ENCODE measurements around the gene PDE8A.

The PDE8A gene

DNA sequence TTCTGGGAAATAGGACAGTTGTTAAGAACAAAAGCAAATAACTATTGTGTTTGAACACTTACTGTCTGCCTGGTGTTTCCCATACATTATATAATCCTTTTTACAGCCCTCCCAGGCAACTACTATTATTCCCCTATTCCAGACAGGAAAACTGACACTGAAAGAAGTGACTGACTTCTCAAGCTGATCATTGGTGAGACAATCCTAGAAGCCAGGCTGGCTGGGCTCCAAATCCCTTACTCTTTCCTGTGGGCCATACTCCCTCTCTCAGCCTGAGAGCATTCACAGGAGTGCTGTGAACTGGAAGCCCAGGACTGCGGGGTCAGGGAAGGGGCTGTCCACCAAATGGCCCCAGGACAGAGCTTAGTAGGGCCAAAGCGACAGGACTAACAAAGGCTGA lies 39.2 kb upstream of the PDE8A start:
- Histone ChIP-seq H3K27me3 (replicated peaks; ENCODE audit: control insufficient read depth, insufficient read depth, low read length) (no peaks in the 10 kb centered on the region), H3K36me3 (ENCODE audit: control insufficient read depth, insufficient read depth, low read length) (no peaks in the 10 kb centered on the region), H3K4me3 (replicated peaks; ENCODE audit: low read depth, low read length) (no peak overlapping the region)
- TF ChIP-seq, protein P1, sequence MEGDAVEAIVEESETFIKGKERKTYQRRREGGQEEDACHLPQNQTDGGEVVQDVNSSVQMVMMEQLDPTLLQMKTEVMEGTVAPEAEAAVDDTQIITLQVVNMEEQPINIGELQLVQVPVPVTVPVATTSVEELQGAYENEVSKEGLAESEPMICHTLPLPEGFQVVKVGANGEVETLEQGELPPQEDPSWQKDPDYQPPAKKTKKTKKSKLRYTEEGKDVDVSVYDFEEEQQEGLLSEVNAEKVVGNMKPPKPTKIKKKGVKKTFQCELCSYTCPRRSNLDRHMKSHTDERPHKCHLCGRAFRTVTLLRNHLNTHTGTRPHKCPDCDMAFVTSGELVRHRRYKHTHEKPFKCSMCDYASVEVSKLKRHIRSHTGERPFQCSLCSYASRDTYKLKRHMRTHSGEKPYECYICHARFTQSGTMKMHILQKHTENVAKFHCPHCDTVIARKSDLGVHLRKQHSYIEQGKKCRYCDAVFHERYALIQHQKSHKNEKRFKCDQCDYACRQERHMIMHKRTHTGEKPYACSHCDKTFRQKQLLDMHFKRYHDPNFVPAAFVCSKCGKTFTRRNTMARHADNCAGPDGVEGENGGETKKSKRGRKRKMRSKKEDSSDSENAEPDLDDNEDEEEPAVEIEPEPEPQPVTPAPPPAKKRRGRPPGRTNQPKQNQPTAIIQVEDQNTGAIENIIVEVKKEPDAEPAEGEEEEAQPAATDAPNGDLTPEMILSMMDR (IDR thresholded peaks at IDR 0.05; ENCODE audit: insufficient read depth, low read length, poor library complexity, severe bottlenecking) = no peak
- no peak for DNase-seq (ENCODE audit: extremely low read depth, insufficient read length)

DNA sequence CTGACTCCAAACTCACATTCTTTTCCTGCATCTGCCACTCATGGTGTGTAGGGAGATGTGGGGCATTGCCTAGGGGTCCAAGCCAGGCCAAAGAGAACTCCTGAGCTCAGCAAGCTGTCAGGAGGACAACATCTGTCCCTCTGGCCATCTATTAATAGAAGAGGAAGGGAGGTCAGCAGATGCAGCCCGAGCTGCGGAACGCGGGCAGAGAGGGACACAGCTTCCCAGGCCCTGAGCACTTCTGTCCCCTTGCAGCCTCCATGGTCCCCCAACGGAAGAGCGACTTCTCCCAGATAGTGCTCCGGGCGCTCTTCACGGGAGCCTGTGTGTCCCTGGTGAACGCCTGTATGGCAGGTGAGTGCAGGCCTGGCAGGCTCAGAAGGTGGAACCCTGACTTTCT lies 37.3 kb upstream of the PDE8A start:
- H3K36me3 ChIP-seq (ENCODE audit: control insufficient read depth, insufficient read depth, low read length) = no peaks in the 10 kb centered on the region
- no peak for DNase-seq (ENCODE audit: extremely low read depth, insufficient read length)
- TF ChIP-seq, protein P1 (IDR thresholded peaks at IDR 0.05; ENCODE audit: insufficient read depth, low read length, poor library complexity, severe bottlenecking) = no peak
- no peak overlapping the region for H3K4me3 ChIP-seq (replicated peaks; ENCODE audit: low read depth, low read length)
- H3K27me3 ChIP-seq (replicated peaks; ENCODE audit: control insufficient read depth, insufficient read depth, low read length) = no peaks in the 10 kb centered on the region

DNA sequence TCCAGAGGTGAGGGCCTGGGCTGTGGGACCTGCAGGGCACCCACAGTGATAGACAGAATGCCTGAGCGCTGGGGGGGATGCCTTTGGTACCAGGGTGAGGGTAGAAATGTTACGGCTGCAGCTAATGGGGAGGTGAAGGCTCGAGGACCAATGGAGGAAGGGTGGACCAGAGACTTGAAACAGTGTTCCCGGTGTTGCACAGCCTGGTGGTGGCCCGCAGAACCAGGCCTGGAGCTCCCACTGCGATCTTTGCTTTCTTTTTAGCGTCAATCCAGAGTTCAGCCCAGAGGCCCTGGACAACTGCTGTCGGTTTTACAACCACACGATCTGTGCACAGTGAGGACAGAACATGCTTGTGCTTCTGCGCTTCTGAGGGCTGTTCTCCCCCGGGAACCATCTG lies 36.8 kb upstream of the PDE8A start:
- Histone ChIP-seq H3K36me3 (ENCODE audit: control insufficient read depth, insufficient read depth, low read length) (no peaks in the 10 kb centered on the region), H3K27me3 (replicated peaks; ENCODE audit: control insufficient read depth, insufficient read depth, low read length) (no peaks in the 10 kb centered on the region; the same call in 1 of the 2 replicates), H3K4me3 (replicated peaks; ENCODE audit: low read depth, low read length) (no peak overlapping the region)
- TF ChIP-seq, protein P1 (IDR thresholded peaks at IDR 0.05; ENCODE audit: insufficient read depth, low read length, poor library complexity, severe bottlenecking) = no peak
- no peak for DNase-seq (ENCODE audit: extremely low read depth, insufficient read length)

DNA sequence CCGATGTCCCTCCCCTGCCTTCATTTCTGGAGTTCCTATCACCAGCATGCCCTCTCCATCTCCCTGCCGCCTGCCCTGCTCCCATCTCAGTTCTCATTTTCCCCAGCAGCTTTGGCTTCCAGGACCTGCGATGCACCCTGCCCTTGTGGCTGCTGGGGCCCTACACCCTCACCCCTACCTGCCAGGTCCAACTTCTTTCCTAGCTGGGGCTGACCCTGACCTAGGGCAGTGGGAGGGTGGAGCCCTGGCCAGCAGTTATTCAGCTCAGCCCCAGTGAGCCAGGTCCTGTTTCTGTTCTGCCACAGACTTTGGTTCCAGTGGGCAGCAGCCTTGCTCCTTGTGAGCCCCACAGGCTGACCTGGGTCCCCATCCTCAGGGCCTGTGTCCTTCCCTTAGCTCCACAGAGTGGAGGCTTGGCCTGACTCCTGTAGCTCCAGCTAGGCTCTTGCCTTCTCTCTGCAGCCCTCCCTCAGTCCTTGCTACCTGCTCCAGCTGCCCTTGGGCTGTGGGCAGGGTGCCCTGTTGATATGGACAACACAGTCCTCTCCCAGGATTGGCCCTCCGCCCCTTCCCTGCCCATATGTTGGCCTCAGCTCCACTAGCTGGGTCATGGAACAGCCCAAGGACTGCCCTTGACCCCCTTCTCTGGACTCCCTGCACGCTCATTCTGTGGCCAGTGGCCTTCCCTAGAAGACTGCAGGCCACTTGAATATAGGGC lies 34.7 kb upstream of the PDE8A start:
- no peak for DNase-seq (ENCODE audit: extremely low read depth, insufficient read length)
- Histone ChIP-seq H3K27me3 (replicated peaks; ENCODE audit: control insufficient read depth, insufficient read depth, low read length) (no peaks in the 10 kb centered on the region; the same call in 1 of the 2 replicates), H3K4me3 (replicated peaks; ENCODE audit: low read depth, low read length) (no peak overlapping the region), H3K36me3 (ENCODE audit: control insufficient read depth, insufficient read depth, low read length) (no peaks in the 10 kb centered on the region)
- TF ChIP-seq, protein P1 (IDR thresholded peaks at IDR 0.05; ENCODE audit: insufficient read depth, low read length, poor library complexity, severe bottlenecking) = no peak

DNA sequence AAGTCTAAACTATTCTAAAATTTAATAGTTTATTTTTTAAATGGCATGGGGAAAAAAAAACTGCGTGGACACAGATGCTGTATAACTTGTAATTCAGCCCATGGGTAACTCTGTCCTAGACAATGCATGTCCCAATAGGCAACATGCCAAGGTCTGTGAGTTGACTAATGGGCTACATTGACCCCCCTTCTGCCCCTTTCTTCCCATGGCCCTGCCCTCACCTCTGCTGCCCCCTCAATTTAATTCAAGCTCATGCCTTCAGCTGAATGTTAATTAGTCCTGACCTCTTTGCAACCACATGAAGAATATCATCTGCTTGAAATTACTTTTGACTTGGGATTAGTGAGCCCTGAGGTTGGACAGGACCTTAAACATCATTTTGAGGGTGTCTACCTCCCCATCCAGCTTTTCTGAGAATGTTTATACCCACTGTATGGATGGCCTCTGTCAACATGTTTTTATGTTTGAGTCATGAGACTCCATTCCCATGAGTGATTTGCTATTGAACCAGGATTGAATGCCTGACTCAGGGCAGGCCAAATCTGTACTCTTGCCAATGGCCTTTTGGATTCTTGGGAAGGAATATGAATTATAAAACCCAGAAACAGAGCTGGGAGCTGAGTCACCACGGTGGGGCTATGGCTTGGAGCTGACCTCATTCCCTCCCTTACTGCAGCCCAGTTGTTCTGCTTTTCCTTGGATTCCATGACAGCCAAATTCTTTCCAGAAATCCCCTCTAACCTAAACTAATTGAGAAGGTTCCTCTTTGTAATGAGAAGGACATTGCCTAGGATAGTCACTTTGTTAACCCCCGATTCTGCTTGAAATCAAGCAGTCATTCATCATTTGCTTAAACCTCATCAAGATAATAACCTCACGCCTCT lies 33.5 kb upstream of the PDE8A start:
- Histone ChIP-seq H3K4me3 (replicated peaks; ENCODE audit: low read depth, low read length) (no peak overlapping the region), H3K36me3 (ENCODE audit: control insufficient read depth, insufficient read depth, low read length) (no peaks in the 10 kb centered on the region), H3K27me3 (replicated peaks; ENCODE audit: control insufficient read depth, insufficient read depth, low read length) (no peaks in the 10 kb centered on the region; the same call in 1 of the 2 replicates)
- DNase-seq (ENCODE audit: extremely low read depth, insufficient read length) = no peak
- TF ChIP-seq, protein P1 (IDR thresholded peaks at IDR 0.05; ENCODE audit: insufficient read depth, low read length, poor library complexity, severe bottlenecking) = no peak
